Measurements from ENCODE around the gene FAHD2A.

FAHD2A gene

GRCh38 chr2:95374451-95374920, 28.0 kb upstream of the FAHD2A start:
- no peak overlapping the region for H3K4me2 ChIP-seq (ENCODE audit: low read depth, low read length, poor library complexity, severe bottlenecking)

GRCh38 chr2:95374921-95375471, 27.5 kb upstream of the FAHD2A start:
- no peaks in the 10 kb centered on the region for H3K9me2 ChIP-seq (replicated peaks; ENCODE audit: insufficient read depth, low read length)
- H2AFZ ChIP-seq (ENCODE audit: low read depth, low read length, severe bottlenecking) = no peak overlapping the region
- H3K9me3 ChIP-seq (ENCODE audit: insufficient read depth, low read length) = no peaks in the 10 kb centered on the region
- H3K9ac ChIP-seq (ENCODE audit: low read length) = no peak overlapping the region
- H3K4me2 ChIP-seq (ENCODE audit: low read depth, low read length, poor library complexity, severe bottlenecking) = no peak overlapping the region
- H3K27me3 ChIP-seq (ENCODE audit: low read length) = no peaks in the 10 kb centered on the region
- no peaks in the 10 kb centered on the region for H3K79me2 ChIP-seq (ENCODE audit: insufficient read depth, low read length)
- H3K4me3 ChIP-seq (ENCODE audit: insufficient read depth, low read length, poor library complexity, severe bottlenecking) = no peak overlapping the region
- no peaks in the 10 kb centered on the region for H4K20me1 ChIP-seq (ENCODE audit: low read depth, low read length)
- no peaks in the 10 kb centered on the region for H3K36me3 ChIP-seq (ENCODE audit: low read length)
- H3F3A ChIP-seq (ENCODE audit: insufficient read depth) = no peaks in the 10 kb centered on the region
- no peak for TF ChIP-seq EZH2phosphoT487 (conservative IDR thresholded peaks at IDR 0.05; ENCODE audit: low read length)
- TF ChIP-seq CTCF (IDR thresholded peaks at IDR 0.05; ENCODE audit: insufficient read depth, low read length, poor library complexity, severe bottlenecking) = no peak
- H3K27ac ChIP-seq (ENCODE audit: low read depth, low read length) = no peak overlapping the region

More at GRCh38 chr2:95374451-95374920, 28.0 kb upstream of the FAHD2A start:
- Histone ChIP-seq H3K9ac (ENCODE audit: low read length) (no peak overlapping the region), H3K27ac (ENCODE audit: low read depth, low read length) (no peak overlapping the region), H3K36me3 (ENCODE audit: low read length) (no peaks in the 10 kb centered on the region), H3K27me3 (ENCODE audit: low read length) (no peaks in the 10 kb centered on the region), H4K20me1 (ENCODE audit: low read depth, low read length) (no peaks in the 10 kb centered on the region), H3K9me2 (replicated peaks; ENCODE audit: insufficient read depth, low read length) (no peaks in the 10 kb centered on the region), H3F3A (ENCODE audit: insufficient read depth) (no peaks in the 10 kb centered on the region), H3K4me3 (ENCODE audit: insufficient read depth, low read length, poor library complexity, severe bottlenecking) (no peak overlapping the region), H2AFZ (ENCODE audit: low read depth, low read length, severe bottlenecking) (no peak overlapping the region), H3K79me2 (ENCODE audit: insufficient read depth, low read length) (no peaks in the 10 kb centered on the region), H3K9me3 (ENCODE audit: insufficient read depth, low read length) (no peaks in the 10 kb centered on the region)
- TF ChIP-seq EZH2phosphoT487 (conservative IDR thresholded peaks at IDR 0.05; ENCODE audit: low read length) (no peak), CTCF (IDR thresholded peaks at IDR 0.05; ENCODE audit: insufficient read depth, low read length, poor library complexity, severe bottlenecking) (no peak)

GRCh38 chr2:95375532-95376150, 26.9 kb upstream of the FAHD2A start:
- Histone ChIP-seq H3K27ac (ENCODE audit: low read depth, low read length) (no peak overlapping the region), H3K4me3 (ENCODE audit: insufficient read depth, low read length, poor library complexity, severe bottlenecking) (no peak overlapping the region), H4K20me1 (ENCODE audit: low read depth, low read length) (no peaks in the 10 kb centered on the region), H3K9me3 (ENCODE audit: insufficient read depth, low read length) (no peaks in the 10 kb centered on the region), H3K9me2 (replicated peaks; ENCODE audit: insufficient read depth, low read length) (no peaks in the 10 kb centered on the region), H2AFZ (ENCODE audit: low read depth, low read length, severe bottlenecking) (no peak overlapping the region), H3F3A (ENCODE audit: insufficient read depth) (no peaks in the 10 kb centered on the region), H3K79me2 (ENCODE audit: insufficient read depth, low read length) (no peaks in the 10 kb centered on the region), H3K9ac (ENCODE audit: low read length) (no peak overlapping the region), H3K36me3 (ENCODE audit: low read length) (no peaks in the 10 kb centered on the region), H3K4me2 (ENCODE audit: low read depth, low read length, poor library complexity, severe bottlenecking) (no peak overlapping the region), H3K27me3 (ENCODE audit: low read length) (no peaks in the 10 kb centered on the region)
- no peak for TF ChIP-seq EZH2phosphoT487 (conservative IDR thresholded peaks at IDR 0.05; ENCODE audit: low read length)
- TF ChIP-seq CTCF (IDR thresholded peaks at IDR 0.05; ENCODE audit: insufficient read depth, low read length, poor library complexity, severe bottlenecking) = no peak
